Stomach (tissue), 4 donors: ENCODE measurements around the gene COX18.

ENCODE experiments used
- CTCF ChIP-seq, 7 experiments: fragments of 450-650 bp in 4 of 7; fragments of 200-600 bp in 3 of 7; sonication (generic) in 3 of 7; IDR thresholded peaks; one replicate each; pipeline ENCODE4 v1.5.1; 2016 to 2019; ENCODE audit warnings: antibody characterized with exemption in 7 of 7, control low read depth in 2 of 7, mild to moderate bottlenecking in 1 of 7
- POLR2AphosphoS5 ChIP-seq, 3 donors: sonication (generic); formaldehyde crosslinking; IDR thresholded peaks; one replicate each; pipeline ENCODE4 v1.6.1; 2016; ENCODE audit warnings: antibody characterized with exemption in 3 of 3

GRCh38 chr4:73098016-73098415, 28.5 kb upstream of the COX18 start:
- TF ChIP-seq POLR2AphosphoS5 (IDR thresholded peaks at IDR 0.05) (no peak), CTCF (IDR thresholded peaks at IDR 0.05) (no peak)
